ENCODE data around the gene EPB41.

The EPB41 gene

DNA sequence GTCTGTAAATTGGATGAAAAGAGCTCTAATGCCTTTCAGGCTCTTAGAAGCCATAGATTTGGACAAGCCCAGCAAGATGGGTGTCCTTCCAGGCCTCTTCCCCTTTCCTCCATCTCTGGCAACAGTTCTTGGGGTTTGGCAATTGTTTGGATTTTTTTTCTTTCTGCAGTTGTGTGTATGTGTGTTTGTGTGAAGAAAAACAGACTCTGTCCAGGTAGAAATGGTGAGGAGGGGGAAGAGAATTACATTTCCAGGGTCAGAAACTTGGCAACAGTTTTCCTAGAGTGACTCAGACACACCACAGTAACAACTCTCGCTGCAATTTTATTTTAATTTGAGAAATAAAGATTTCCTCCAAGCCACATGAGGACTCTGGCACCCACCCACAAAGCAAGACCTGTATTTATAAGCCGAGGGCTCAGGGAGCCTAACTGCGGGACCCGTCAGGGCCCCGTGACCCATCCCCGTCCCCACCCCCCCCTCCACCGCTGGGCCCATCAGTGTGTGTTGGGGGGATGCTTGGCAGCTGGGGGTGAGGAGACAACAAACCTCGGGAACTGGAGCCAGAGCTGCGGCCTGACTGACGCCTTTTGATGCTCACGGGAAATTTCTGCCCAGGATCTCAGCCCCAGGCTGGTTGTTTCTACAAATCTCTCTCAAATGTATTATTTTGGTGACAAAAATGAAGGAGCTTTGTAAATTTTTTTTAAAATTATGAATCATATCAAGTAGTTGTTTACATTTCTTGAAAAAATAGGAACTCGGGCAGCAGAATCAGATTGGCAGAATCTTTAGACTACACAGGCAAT is 205.0 kb downstream of the EPB41 start:
- Histone ChIP-seq H4K20me1 (ENCODE audit: insufficient read depth, low read length) (no peaks in the 10 kb centered on the region), H3K27ac (ENCODE audit: low read length) (no peak overlapping the region), H3K4me1 (ENCODE audit: low read length) (no peaks in the 10 kb centered on the region), H2AFZ (ENCODE audit: low read depth, low read length) (no peak overlapping the region), H3K79me2 (ENCODE audit: low read length) (no peaks in the 10 kb centered on the region), H3K36me3 (replicated peaks; ENCODE audit: low read depth, low read length) (no peaks in the 10 kb centered on the region), H3K4me2 (ENCODE audit: low read length) (no peak overlapping the region), H3K9me3 (ENCODE audit: insufficient read depth, low read length) (no peaks in the 10 kb centered on the region), H3K9ac (ENCODE audit: low read length) (no peak overlapping the region), H3K27me3 (ENCODE audit: low read depth, low read length) (no peaks in the 10 kb centered on the region), H3K4me3 (ENCODE audit: low read length) (no peak overlapping the region)
- no peak for TF ChIP-seq EZH2phosphoT487 (IDR thresholded peaks at IDR 0.05; ENCODE audit: low read depth)
- TF ChIP-seq, protein P1, sequence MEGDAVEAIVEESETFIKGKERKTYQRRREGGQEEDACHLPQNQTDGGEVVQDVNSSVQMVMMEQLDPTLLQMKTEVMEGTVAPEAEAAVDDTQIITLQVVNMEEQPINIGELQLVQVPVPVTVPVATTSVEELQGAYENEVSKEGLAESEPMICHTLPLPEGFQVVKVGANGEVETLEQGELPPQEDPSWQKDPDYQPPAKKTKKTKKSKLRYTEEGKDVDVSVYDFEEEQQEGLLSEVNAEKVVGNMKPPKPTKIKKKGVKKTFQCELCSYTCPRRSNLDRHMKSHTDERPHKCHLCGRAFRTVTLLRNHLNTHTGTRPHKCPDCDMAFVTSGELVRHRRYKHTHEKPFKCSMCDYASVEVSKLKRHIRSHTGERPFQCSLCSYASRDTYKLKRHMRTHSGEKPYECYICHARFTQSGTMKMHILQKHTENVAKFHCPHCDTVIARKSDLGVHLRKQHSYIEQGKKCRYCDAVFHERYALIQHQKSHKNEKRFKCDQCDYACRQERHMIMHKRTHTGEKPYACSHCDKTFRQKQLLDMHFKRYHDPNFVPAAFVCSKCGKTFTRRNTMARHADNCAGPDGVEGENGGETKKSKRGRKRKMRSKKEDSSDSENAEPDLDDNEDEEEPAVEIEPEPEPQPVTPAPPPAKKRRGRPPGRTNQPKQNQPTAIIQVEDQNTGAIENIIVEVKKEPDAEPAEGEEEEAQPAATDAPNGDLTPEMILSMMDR (IDR thresholded peaks at IDR 0.05; ENCODE audit: low read depth, low read length): no peak

DNA sequence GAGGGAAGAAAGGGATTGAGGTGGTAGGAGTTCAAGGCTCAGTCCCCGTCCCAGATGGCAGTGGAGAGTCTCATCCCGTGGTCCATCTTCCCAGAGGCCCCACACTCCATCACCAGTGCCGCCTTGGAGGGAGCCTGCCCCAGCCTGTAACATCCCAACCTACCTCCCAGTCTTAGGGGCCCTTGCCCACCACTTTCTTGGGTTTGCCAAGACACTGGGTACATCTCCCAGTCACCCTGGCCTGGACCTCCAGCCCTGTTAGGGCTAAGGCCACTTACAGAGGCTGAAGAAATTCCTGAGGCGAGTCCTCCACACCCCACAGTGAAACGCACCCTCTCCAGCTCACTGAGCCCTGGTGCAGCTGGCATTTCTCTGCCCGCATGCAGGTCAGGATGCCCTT is 206.0 kb downstream of the EPB41 start:
- Histone ChIP-seq H4K20me1 (ENCODE audit: insufficient read depth, low read length) (no peaks in the 10 kb centered on the region), H3K4me1 (ENCODE audit: low read length) (no peaks in the 10 kb centered on the region), H3K36me3 (replicated peaks; ENCODE audit: low read depth, low read length) (no peaks in the 10 kb centered on the region), H3K9me3 (ENCODE audit: insufficient read depth, low read length) (no peaks in the 10 kb centered on the region), H3K27ac (ENCODE audit: low read length) (no peak overlapping the region), H3K4me2 (ENCODE audit: low read length) (no peak overlapping the region), H3K27me3 (ENCODE audit: low read depth, low read length) (no peaks in the 10 kb centered on the region), H3K4me3 (ENCODE audit: low read length) (no peak overlapping the region), H3K79me2 (ENCODE audit: low read length) (no peaks in the 10 kb centered on the region), H2AFZ (ENCODE audit: low read depth, low read length) (no peak overlapping the region), H3K9ac (ENCODE audit: low read length) (no peak overlapping the region)
- TF ChIP-seq EZH2phosphoT487 (IDR thresholded peaks at IDR 0.05; ENCODE audit: low read depth): no peak
- TF ChIP-seq, protein P1 (IDR thresholded peaks at IDR 0.05; ENCODE audit: low read depth, low read length): no peak

DNA sequence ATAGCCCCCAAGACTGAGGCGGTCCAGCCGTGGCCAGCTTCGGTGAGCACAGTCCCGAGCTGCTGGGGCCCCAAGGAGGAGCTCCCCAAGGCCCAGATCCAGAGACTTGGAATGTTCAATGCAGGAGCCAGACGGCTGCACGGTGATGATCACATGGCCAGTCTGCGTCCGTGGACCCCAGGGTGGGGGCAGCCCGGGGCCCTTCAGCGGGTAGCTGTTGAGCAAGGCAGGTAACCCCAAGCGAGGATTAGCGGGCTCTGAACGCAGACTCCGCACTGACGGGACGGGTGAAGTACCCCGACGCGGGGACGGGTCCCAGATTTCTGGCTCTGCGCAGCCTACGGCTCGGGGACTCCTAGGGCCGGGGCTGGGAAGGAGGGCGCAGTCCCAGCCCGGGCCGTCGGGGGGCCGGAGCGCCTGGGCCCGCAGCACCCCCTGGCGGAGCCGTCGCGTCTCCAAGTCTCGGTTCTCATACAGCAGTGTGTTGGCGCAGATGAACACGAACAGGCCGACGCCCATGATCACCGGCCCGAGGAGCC is 206.6 kb downstream of the EPB41 start:
- H4K20me1 ChIP-seq (ENCODE audit: insufficient read depth, low read length): no peaks in the 10 kb centered on the region
- H3K4me1 ChIP-seq (ENCODE audit: low read length): no peaks in the 10 kb centered on the region
- no peak overlapping the region for H3K4me2 ChIP-seq (ENCODE audit: low read length)
- TF ChIP-seq EZH2phosphoT487 (IDR thresholded peaks at IDR 0.05; ENCODE audit: low read depth): no peak
- TF ChIP-seq, protein P1 (IDR thresholded peaks at IDR 0.05; ENCODE audit: low read depth, low read length): no peak
- no peaks in the 10 kb centered on the region for H3K79me2 ChIP-seq (ENCODE audit: low read length)
- no peaks in the 10 kb centered on the region for H3K9me3 ChIP-seq (ENCODE audit: insufficient read depth, low read length)
- H3K27ac ChIP-seq (ENCODE audit: low read length): no peak overlapping the region
- H3K9ac ChIP-seq (ENCODE audit: low read length): no peak overlapping the region
- no peak overlapping the region for H3K4me3 ChIP-seq (ENCODE audit: low read length)
- no peaks in the 10 kb centered on the region for H3K27me3 ChIP-seq (ENCODE audit: low read depth, low read length)
- H2AFZ ChIP-seq (ENCODE audit: low read depth, low read length): no peak overlapping the region
- no peaks in the 10 kb centered on the region for H3K36me3 ChIP-seq (replicated peaks; ENCODE audit: low read depth, low read length)

DNA sequence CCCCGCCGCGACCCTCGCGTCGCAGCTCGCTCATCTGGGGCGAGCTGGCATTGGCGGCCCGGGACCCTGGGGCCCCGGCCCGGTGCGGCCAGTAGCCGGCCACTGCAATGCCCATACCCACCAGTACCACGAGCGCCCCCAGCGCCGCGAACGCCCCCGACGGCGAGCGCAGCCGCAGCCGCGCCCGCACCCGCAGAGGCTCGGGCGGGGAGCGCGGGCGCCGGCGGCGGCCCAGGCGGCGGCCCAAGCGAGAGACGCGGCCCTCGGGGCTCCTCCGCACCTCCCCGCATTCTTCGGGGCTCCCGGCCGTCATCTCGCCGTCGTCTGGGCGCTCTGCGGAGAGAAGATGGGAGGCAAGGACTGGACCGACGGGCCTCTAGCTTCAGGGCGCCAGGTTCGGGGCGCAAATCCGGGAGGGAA is 207.2 kb downstream of the EPB41 start:
- H3K79me2 ChIP-seq (ENCODE audit: low read length): no peaks in the 10 kb centered on the region
- H3K4me3 ChIP-seq (ENCODE audit: low read length): no peak overlapping the region
- no peaks in the 10 kb centered on the region for H3K9me3 ChIP-seq (ENCODE audit: insufficient read depth, low read length)
- no peaks in the 10 kb centered on the region for H3K27me3 ChIP-seq (ENCODE audit: low read depth, low read length)
- H3K27ac ChIP-seq (ENCODE audit: low read length): no peak overlapping the region
- no peak overlapping the region for H3K9ac ChIP-seq (ENCODE audit: low read length)
- H2AFZ ChIP-seq (ENCODE audit: low read depth, low read length): no peak overlapping the region
- H3K36me3 ChIP-seq (replicated peaks; ENCODE audit: low read depth, low read length): no peaks in the 10 kb centered on the region
- no peak for TF ChIP-seq EZH2phosphoT487 (IDR thresholded peaks at IDR 0.05; ENCODE audit: low read depth)
- TF ChIP-seq, protein P1 (IDR thresholded peaks at IDR 0.05; ENCODE audit: low read depth, low read length): no peak
- no peaks in the 10 kb centered on the region for H4K20me1 ChIP-seq (ENCODE audit: insufficient read depth, low read length)
- H3K4me2 ChIP-seq (ENCODE audit: low read length): no peak overlapping the region
- no peaks in the 10 kb centered on the region for H3K4me1 ChIP-seq (ENCODE audit: low read length)
